ENCODE data around the gene WFDC6.

- TF ChIP-seq, protein P1, sequence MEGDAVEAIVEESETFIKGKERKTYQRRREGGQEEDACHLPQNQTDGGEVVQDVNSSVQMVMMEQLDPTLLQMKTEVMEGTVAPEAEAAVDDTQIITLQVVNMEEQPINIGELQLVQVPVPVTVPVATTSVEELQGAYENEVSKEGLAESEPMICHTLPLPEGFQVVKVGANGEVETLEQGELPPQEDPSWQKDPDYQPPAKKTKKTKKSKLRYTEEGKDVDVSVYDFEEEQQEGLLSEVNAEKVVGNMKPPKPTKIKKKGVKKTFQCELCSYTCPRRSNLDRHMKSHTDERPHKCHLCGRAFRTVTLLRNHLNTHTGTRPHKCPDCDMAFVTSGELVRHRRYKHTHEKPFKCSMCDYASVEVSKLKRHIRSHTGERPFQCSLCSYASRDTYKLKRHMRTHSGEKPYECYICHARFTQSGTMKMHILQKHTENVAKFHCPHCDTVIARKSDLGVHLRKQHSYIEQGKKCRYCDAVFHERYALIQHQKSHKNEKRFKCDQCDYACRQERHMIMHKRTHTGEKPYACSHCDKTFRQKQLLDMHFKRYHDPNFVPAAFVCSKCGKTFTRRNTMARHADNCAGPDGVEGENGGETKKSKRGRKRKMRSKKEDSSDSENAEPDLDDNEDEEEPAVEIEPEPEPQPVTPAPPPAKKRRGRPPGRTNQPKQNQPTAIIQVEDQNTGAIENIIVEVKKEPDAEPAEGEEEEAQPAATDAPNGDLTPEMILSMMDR (conservative IDR thresholded peaks at IDR 0.05), result no peak
- TF ChIP-seq EZH2 (IDR thresholded peaks at IDR 0.05; ENCODE audit: low read depth), result no peak
Observed at GRCh38 chr20:45508068-45508886, 31.0 kb downstream of the WFDC6 start.
